HG03066 (cell line): Measurements from ENCODE around the gene DOCK1.

Experiments
- ATAC-seq: cut with Tn5 transposase; IDR thresholded peaks from one replicate; pipeline ENCODE4 v1.9.1; 2021; ENCODE audit warnings: low read depth; ENCODE audit not compliant: unreplicated experiment

The DOCK1 gene

GRCh38 chr10:127157089-127157488 is 251.9 kb downstream of the DOCK1 start:
- no peak for ATAC-seq

DNA sequence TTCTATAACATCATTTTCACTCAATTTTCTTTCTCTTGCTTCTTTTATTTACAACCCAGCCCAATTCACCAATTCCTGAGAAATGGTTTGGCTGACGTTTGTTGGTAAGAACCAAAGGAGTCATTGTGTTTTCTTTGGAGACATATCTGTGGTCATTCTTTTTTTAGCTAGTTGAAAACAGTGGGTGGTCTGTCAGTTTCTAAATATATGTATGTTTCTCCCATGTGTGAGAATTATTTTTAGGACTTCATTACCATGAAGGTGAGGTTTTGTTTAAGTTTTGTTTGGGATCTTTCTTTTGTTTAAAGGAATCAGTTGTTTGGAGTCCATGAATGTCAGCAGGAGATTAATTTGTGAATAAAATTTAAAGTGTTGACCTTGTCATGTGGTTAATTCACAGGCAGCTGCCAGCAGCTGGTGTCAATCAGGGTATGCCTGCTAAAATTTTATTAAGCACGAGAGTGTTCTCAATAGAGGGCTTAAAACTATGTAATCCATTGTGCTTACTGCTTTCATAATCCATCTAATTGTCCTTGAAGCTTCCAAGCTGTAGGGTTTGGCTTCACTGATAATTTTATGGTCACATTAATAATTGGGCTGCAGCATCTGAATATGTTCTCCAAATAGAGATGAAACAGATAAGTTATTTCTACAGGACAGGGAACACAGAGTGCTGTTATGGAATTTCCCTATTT is 252.4 kb downstream of the DOCK1 start:
- no peak for ATAC-seq

DNA sequence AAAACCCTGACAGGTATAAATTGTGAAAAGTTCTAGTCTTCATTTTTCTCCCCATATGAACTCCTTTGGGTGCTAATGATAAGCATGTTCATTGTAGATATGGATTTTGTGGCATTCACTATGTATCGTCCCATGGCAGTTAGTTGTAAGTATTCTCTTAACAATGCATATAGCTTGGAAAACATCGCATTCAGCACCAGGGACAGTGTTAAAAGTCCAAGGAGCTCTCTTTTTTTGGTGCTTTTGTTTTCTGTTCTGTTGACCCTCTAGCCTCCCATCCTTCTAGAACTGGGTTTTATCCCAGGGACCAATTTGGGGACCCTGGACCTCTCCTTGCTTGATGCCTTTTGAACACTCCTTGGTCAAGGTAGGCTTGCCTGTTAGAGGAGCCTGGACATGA is 253.4 kb downstream of the DOCK1 start:
- ATAC-seq = no peak

- ATAC-seq = no peak
These were observed 254.5 kb downstream of the DOCK1 start for GRCh38 chr10:127159648-127160245.

DNA sequence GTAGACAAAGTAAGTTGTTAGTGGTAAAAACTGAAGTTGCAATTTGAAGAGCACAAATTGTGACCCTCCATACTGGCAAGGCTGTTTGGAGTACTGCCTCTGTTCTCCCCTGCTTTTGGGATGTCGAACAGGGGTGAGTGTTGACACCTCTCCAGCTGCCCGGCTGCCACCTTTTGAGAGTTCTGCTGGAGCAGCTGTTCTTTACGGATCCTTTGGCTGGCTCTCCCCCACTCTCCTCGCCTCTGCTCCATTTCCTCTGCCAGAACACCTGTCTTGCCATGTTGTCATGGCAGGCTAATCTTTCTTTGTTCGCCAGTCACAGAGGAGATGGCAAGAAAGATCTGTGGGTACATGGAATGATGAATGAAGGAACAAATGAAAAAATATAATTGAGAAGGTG is 256.3 kb downstream of the DOCK1 start:
- ATAC-seq = no peak

DNA sequence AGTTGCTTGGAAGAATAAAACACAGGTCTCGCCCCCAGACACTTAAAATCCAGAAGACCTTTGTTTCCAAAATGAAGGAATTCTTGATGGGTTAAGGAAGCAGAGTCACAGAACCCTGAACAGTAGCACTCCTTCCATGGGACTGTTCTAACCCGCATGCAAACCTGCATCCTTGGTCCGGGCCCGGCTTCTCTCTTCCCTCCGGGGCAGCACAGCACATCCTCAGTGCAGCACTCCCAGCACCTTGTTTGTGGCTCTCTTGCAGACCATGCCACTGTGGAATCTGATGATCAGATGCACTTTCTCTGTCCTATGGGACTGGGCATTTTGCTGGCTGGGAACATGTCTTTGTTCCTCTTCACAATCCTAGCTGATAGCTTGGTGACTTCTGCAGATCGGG is 257.6 kb downstream of the DOCK1 start:
- no peak for ATAC-seq

GRCh38 chr10:127168261-127168660 is 263.0 kb downstream of the DOCK1 start:
- ATAC-seq = no peak

- ATAC-seq = no peak
These were observed 269.6 kb downstream of the DOCK1 start for GRCh38 chr10:127174866-127175265.

GRCh38 chr10:127175357-127176110 is 270.3 kb downstream of the DOCK1 start:
- no peak for ATAC-seq

DNA sequence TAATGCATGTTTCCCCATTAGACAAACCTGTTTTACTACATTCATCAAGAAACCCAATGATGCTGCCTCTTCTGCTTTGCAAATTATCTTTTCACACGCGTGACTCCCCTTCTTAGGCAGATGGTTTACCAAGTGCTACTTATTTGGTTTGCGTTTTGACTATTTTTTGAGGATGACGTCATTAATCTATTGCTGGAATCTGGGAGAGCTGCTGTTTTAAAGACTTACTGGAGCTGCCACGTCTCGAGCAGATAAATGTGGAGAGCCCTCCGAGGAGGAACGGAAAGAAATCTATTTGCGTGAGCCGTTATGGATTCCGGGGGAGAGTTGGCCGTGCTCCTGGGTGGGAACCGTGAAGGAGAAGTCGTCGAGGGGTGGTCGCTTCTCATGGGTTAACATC is 271.4 kb downstream of the DOCK1 start:
- ATAC-seq = no peak

GRCh38 chr10:127179612-127180250 is 274.5 kb downstream of the DOCK1 start:
- no peak for ATAC-seq

DNA sequence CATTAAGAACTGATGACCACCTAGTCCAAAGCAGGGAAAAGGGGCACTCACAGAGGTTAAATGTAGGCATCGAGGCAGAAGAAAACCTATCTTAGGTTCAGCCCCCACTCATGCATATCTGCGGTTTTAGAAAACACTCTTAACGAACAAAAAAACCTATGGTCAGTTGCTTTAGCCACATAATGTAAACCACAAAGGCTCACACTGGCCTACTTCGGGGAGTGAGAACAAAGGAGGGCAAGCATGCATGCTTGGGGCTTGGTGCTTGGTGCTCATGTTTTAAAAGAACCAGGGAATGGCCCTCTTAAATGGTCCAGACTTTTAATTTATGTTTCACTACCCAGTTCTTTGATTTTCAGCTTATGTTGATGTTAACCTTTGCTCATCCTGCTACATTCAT is 276.9 kb downstream of the DOCK1 start:
- ATAC-seq = no peak

DNA sequence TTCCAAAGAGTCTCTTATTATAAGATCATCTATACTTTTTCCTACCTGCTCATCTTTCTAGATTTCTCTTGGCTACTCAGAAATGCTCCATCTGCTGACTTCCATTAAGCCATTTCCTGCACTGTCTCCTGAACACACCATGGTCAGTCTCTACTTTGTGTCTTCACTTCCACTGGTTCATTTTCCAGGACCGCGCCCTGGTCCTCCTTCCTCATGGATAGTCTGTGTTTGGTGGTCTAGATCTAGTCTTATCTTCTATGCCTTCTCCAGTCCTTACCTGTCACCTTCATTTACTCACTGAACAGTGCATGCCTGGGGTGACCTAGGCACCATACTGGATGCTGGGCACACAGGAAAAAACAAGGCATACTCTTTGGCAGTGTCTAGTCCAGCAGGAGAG is 279.4 kb downstream of the DOCK1 start:
- ATAC-seq = no peak

DNA sequence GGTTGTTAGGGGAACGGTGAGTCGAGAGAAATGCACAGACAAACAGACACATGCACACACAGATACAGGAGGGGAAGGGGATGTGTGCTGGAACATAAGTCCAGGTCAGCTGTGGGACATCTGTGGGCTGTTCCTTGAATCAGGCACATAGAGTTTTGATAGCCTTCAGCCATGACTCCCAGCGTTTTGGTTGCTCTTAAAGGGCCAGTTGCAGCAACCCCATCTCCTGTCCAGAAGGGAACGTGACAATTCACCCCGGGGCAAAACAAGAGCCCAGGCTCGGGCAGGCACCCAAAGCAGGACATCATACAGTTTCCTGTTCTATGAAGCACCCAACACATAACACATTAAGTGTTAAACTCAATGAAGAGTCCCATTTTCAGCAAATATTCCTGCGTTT is 281.6 kb downstream of the DOCK1 start:
- ATAC-seq = no peak

- no peak for ATAC-seq
These were observed 284.0 kb downstream of the DOCK1 start for GRCh38 chr10:127189226-127189625.

DNA sequence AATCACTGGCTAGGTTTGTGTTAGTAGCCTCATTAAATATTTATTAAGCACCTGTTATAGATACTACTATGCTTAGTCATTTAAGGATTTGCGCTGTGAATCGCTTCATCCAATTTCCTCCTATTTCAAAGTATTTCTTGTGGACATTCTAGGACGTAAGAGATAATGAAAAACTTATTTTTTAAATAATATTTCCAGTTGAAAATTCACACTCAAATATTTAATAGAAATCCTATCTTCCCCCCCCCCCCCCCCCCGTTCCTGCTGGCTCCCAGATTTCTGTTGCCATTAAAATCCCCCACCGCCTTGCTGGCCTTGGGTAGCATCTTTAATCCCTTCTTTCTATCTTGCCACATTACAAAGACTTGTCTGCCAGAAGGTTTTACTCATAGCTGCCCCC is 285.2 kb downstream of the DOCK1 start:
- no peak for ATAC-seq

- ATAC-seq = no peak
These were observed 287.9 kb downstream of the DOCK1 start for GRCh38 chr10:127193125-127193524.

GRCh38 chr10:127194111-127194510 is 288.9 kb downstream of the DOCK1 start:
- no peak for ATAC-seq

DNA sequence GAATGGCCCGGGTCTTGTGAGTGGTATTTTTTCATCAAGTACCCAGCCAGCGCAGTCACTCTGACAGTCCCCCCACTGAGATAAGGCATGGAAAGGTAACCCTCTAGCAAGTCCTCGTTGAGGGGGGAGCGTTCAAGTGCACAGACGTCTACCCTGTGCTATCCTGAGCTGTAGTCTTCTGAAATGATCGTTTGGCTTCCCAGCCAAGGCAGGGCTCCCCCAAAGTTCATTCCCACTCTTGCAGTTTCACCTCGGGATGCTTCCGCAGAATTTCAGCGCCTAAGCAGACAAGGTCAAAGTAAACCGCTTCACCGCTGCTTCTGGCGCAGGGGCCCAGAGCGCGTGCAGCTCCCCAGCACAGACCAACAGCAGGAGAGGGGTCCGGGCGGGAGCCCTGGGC is 289.4 kb downstream of the DOCK1 start:
- no peak for ATAC-seq

DNA sequence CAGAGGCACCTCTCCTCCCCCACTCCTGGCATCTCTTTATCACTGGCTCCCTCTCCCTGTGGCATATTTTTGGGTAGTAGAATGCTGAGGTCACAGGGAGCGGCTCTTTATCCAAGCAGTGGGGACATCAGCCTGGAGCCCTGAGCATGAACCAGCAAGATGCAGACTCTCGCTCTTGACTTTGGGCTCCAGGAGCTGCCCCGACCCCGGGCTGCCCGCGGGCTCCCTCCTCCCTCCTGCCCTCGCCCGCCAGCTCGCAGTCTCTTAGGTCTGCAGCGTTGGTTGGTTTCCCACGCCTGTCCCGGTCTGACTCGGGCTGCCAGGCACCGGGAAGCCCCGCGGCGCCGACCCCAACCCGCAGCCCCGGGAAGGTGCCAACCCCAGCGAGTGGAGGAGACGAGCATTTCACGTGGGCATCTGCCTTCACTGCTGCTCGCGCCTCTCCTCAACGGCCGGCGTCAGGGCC is 289.8 kb downstream of the DOCK1 start:
- ATAC-seq = no peak

DNA sequence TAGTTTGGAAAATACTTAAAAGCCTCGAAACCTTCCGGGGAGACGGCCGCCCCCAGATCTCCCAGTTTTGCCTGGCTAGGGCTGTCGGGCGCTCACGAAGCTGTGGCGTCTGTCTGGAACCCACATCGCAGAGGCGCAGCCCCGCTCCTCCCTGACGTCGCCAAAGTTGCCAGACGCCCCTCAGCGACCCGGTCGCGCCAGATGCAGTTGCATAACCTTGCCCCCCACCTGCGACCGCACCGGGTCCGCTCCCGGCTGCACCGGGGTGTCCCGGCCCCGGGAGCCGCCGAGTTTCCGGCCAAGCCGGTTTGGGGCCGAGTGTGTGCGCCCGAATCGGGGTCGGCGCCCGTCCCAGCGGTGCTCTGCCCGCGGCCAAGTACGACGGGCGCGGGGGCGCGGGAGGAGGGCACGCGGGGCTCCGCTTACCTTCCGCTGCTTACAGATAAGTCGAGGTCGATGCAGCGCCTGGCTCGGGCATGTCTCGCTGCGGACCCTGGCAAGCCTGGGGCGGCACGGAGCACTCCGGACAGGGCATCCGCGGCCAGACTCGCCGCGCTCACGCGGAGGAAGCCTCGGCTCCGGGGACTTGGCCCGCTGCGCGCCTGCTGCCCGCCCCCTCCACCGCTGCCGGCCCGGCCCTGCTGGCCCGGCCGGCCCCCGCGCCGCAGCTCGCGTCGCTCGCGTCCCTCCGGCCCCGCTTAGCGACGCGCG is 290.5 kb downstream of the DOCK1 start:
- no peak for ATAC-seq
